Stomach (tissue), 9 donors: ENCODE measurements around the gene ZNF652. TPM values are rescaled to one million over a fixed set of nuclear protein-coding genes. Genes with fewer than 3 reads are reported as not detected.
"Not testable (repeated sequence)": the region's sequence is repeated elsewhere in the genome, so short reads cannot be mapped to it uniquely, and the experiment has no call there.

Experiments
- DNase-seq, 2 donors: peaks; one replicate each; pipeline versions ENCODE4 v3.0.0 to v3.0.0-alpha.2; 2013 to 2019
- H3K27ac ChIP-seq, 5 donors: fragments of 200-600 bp in 4 of 5; sonication (generic) in 4 of 5; one replicate each; pipeline ENCODE4 v1.5.1; 2013 to 2019; ENCODE audit warnings: mild to moderate bottlenecking in 1 of 5, moderate library complexity in 1 of 5
- H3K27me3 ChIP-seq, 3 donors: fragments of 200-600 bp; sonication (generic); one replicate each; pipeline ENCODE4 v1.5.1; 2017 to 2019; ENCODE audit warnings: mixed run types in 1 of 3
- H3K36me3 ChIP-seq, 4 donors: fragments of 200-600 bp; sonication (generic); 1 replicate in 3 of 4; 2 replicates in 1 of 4; pipeline ENCODE4 v1.5.1; 2016 to 2019
- H3K4me1 ChIP-seq, 4 donors: fragments of 200-600 bp; sonication (generic); one replicate each; pipeline ENCODE4 v1.5.1; 2016 to 2019
- H3K4me3 ChIP-seq, 4 donors: fragments of 200-600 bp; sonication (generic) in 3 of 4; one replicate each; pipeline ENCODE4 v1.5.1; 2016 to 2019; ENCODE audit warnings: mild to moderate bottlenecking in 1 of 4
- H3K9me3 ChIP-seq, 4 donors: fragments of 200-600 bp; sonication (generic); one replicate each; pipeline ENCODE4 v1.5.1; 2016 to 2019
- EP300 ChIP-seq: sonication (generic); formaldehyde crosslinking; IDR thresholded peaks from one replicate; pipeline ENCODE4 v1.6.1; 2017; ENCODE audit warnings: antibody characterized with exemption
- POLR2A ChIP-seq, 4 donors: fragments of 450-650 bp; IDR thresholded peaks; one replicate each; pipeline ENCODE4 v1.6.1; 2016; ENCODE audit warnings: antibody characterized with exemption in 4 of 4, control low read depth in 2 of 4, mild to moderate bottlenecking in 1 of 4, moderate library complexity in 1 of 4
- POLR2AphosphoS5 ChIP-seq, 3 donors: sonication (generic); formaldehyde crosslinking; IDR thresholded peaks; one replicate each; pipeline ENCODE4 v1.6.1; 2016; ENCODE audit warnings: antibody characterized with exemption in 3 of 3
- WGBS, 5 donors: extraction: QIAGEN DNeasy Blood & Tissue Kit in 3 of 5; methylation state at CpG; one replicate each; pipeline versions ENCODE4 v1.1.5 to v1.1.7; 2013 to 2018; 5-methylcytosine and 5-hydroxymethylcytosine counted together
- intact Hi-C: fragments of 100-400 bp; cut with DNase I; formaldehyde crosslinking; loops from one replicate; pipeline ENCODE4 v1.15.1; 2023; ENCODE audit warnings: low total_unique reads
- polyA plus RNA-seq, 3 donors: library from polyadenylated mRNA; stranded (reverse); fragments of 200-250 nt; gene quantifications; one replicate each; pipeline ENCODE4 v1.2.3, GENCODE V29; 2013
- total RNA-seq, 5 donors: library from RNA; depleted of rRNA; stranded (reverse); fragments of >200 nt; gene quantifications; one replicate each; pipeline versions ENCODE4 v1.1.0 to v1.2.3, GENCODE V29; 2014 to 2016
- TF ChIP-seq, protein P1 (sequence below), 7 experiments: fragments of 450-650 bp in 4 of 7; fragments of 200-600 bp in 3 of 7; sonication (generic) in 3 of 7; IDR thresholded peaks; one replicate each; pipeline ENCODE4 v1.5.1; 2016 to 2019; ENCODE audit warnings: antibody characterized with exemption in 7 of 7, control low read depth in 2 of 7, mild to moderate bottlenecking in 1 of 7
- donor health status: healthy with polysubstance abuse.
- donor health status: Bipolar disorder and iron deficiency.
- donor health status: healthy.

ZNF652 gene
- total and polyA plus RNA-seq, 8 donors, result 16.4 to 89.3 (median 32.6) TPM

DNA sequence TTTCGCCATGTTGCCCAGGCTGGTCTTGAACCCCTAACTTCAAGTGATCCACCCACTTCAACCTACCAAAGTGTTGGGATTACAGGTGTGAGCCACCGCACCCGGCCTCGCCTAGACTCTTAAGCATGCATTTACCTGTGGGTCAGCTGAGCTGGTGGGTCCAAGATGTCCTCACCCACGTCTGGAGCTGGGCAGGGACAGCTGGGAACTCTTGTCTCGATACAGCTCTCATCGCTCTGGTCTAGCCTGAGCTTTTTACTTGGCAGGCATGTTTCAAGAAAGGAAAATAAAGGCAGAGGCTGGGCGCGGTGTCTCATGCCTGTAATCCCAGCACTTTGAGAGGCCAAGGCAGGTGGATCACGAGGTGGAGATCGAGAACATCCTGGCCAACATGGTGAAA, 74.6 kb downstream of the ZNF652 start:
- Histone ChIP-seq H3K4me3 (no peak overlapping the region), H3K4me1 (no peaks in the 10 kb centered on the region), H3K36me3 (peaks cover 0 to 22% (median 18%) of the 10 kb centered on the region in 4 donors), H3K27ac (no peak overlapping the region), H3K27me3 (no peaks in the 10 kb centered on the region), H3K9me3 (no peaks in the 10 kb centered on the region)
- WGBS, 5 donors, result 92 to 97% (median 94%) methylated on average over 11 of the region's 11 CpGs
- intact Hi-C loops, result no loop called here
- TF ChIP-seq POLR2AphosphoS5 (IDR thresholded peaks at IDR 0.05) (no peak), EP300 (no peak), POLR2A (IDR thresholded peaks at IDR 0.05) (no peak)
- TF ChIP-seq, protein P1, sequence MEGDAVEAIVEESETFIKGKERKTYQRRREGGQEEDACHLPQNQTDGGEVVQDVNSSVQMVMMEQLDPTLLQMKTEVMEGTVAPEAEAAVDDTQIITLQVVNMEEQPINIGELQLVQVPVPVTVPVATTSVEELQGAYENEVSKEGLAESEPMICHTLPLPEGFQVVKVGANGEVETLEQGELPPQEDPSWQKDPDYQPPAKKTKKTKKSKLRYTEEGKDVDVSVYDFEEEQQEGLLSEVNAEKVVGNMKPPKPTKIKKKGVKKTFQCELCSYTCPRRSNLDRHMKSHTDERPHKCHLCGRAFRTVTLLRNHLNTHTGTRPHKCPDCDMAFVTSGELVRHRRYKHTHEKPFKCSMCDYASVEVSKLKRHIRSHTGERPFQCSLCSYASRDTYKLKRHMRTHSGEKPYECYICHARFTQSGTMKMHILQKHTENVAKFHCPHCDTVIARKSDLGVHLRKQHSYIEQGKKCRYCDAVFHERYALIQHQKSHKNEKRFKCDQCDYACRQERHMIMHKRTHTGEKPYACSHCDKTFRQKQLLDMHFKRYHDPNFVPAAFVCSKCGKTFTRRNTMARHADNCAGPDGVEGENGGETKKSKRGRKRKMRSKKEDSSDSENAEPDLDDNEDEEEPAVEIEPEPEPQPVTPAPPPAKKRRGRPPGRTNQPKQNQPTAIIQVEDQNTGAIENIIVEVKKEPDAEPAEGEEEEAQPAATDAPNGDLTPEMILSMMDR (IDR thresholded peaks at IDR 0.05), result no peak
- DNase-seq, result no peak

DNA sequence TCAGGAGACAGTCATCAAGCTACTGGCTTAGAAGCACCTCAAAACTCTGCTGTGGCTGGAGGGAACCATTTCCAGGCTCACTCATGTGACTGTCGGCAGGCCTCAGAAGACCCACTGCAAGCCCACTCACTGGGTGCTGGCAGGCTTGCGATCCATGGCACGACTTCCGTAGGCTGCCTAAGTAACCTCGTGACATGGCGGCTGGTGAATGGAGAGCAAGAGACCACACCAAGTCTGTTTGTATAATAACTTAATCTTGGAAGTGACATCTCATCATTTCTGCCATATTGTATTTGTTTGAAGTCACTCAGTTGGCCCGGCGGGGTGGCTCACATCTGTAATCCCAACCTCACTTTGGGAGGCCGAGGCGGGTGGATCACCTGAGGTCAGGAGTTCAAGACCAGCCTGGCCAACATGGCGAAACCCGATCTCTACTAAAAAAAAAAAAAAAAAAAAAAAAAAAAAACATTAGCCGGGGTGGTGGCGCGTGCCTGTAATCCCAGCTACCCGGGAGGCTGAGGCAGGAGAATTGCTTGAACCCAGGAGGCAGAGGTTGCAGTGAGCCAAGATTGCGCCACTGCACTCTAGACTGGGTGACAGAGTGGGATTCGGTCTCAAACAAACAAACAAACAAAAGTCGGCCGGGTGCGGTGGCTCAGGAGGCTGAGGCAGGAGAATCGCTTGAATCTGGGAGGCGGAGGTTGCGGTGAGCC, 75.6 kb downstream of the ZNF652 start:
- H3K36me3 ChIP-seq, result peaks cover 0 to 17% (median 13%) of the 10 kb centered on the region in 4 donors
- H3K4me3 ChIP-seq, DNase-seq, H3K27me3 ChIP-seq, H3K4me1 ChIP-seq, intact Hi-C loops, H3K27ac ChIP-seq, H3K9me3 ChIP-seq: not testable (repeated sequence)
- WGBS, 5 donors, result 88 to 95% (median 94%) methylated on average over 21 to 24 of the region's 24 CpGs

DNA sequence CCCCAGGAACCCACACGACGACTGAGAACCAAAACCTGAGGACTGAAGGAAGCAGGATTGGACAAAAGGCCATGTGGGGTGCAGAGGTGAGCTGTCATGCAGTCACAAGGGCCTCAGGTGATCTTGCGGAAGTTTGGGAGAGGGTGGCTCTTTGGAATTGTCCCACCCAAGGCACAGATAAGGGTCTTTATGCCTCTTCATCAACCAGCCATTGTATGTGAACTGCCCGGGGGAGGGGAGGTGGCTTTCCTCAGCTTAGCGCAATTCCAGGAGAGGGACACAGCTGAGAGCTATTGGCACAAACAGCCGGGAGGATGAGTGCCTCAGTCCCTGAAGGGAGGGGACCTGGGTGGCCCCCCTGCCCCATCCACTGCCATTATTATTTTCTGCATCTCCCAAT, 76.3 kb downstream of the ZNF652 start:
- no peak for DNase-seq
- Histone ChIP-seq H3K27me3 (no peaks in the 10 kb centered on the region), H3K9me3 (no peaks in the 10 kb centered on the region), H3K4me1 (no peaks in the 10 kb centered on the region), H3K4me3 (no peak overlapping the region), H3K27ac (no peak overlapping the region), H3K36me3 (peaks cover 0 to 10% (median 7%) of the 10 kb centered on the region in 4 donors)
- 70 to 79% (median 71%) methylated on average over 6 of the region's 6 CpGs for WGBS, 5 donors
- intact Hi-C loops, result no loop called here
- TF ChIP-seq EP300 (no peak), POLR2A (IDR thresholded peaks at IDR 0.05) (no peak), POLR2AphosphoS5 (IDR thresholded peaks at IDR 0.05) (no peak)
- TF ChIP-seq, protein P1 (IDR thresholded peaks at IDR 0.05), result no peak

DNA sequence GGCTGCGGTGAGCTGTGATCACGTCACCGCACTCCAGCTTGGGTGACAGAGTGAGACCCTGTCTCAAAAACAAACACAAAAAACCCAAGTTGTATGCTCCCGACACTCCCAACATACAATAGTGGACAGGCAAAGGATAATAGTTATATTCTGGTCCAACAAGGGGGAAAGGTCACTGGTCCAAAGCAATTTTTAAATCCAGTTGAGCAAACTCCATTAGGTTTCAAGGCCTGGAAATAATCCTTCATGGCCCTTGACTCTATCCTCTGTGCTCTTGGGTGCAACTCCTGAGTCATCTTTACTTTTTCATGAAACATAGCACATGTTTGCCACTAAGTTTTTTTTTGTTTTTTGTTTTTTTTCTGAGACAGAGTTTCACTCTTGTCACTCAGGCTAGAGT, 81.1 kb downstream of the ZNF652 start:
- Histone ChIP-seq H3K27me3 (no peaks in the 10 kb centered on the region), H3K4me1 (no peaks in the 10 kb centered on the region), H3K36me3 (no peaks in the 10 kb centered on the region), H3K9me3 (no peaks in the 10 kb centered on the region), H3K4me3 (no peak overlapping the region), H3K27ac (no peak overlapping the region)
- intact Hi-C loops, result no loop called here
- no peak for TF ChIP-seq POLR2AphosphoS5 (IDR thresholded peaks at IDR 0.05)
- no peak for DNase-seq
- WGBS, 5 donors, result 74 to 98% (median 95%) methylated on average over 4 of the region's 4 CpGs

DNA sequence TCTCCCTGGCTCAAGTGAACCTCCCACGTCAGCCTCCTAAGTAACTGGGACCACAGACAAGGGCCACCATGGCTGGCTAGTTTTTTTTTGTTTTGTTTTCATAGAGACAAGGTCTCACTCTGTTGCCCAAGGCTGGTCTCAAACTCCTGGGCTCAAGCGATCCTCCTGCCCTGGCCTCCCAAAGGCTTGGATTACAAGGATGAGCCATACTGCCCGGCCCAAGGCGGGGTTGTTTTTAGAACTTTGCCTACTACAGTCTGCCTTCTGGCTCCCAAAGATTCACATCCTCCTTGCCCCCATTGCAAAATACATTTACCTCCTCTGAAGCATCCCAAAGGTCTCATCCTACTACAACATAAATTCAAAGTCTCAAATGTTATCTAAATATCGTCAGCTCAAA, 82.0 kb downstream of the ZNF652 start:
- no peak overlapping the region for H3K27ac ChIP-seq
- no peak for DNase-seq
- H3K4me1 ChIP-seq, result no peaks in the 10 kb centered on the region
- H3K9me3 ChIP-seq, result no peaks in the 10 kb centered on the region
- WGBS, 5 donors, result 77 to 95% (median 88%) methylated on average over 5 of the region's 5 CpGs
- no peak for TF ChIP-seq EP300
- TF ChIP-seq POLR2AphosphoS5 (IDR thresholded peaks at IDR 0.05), result no peak
- TF ChIP-seq, protein P1 (IDR thresholded peaks at IDR 0.05), result no peak
- TF ChIP-seq POLR2A (IDR thresholded peaks at IDR 0.05), result no peak
- no peaks in the 10 kb centered on the region for H3K27me3 ChIP-seq
- no peak overlapping the region for H3K4me3 ChIP-seq
- no peaks in the 10 kb centered on the region for H3K36me3 ChIP-seq
- intact Hi-C loops, result no loop called here

DNA sequence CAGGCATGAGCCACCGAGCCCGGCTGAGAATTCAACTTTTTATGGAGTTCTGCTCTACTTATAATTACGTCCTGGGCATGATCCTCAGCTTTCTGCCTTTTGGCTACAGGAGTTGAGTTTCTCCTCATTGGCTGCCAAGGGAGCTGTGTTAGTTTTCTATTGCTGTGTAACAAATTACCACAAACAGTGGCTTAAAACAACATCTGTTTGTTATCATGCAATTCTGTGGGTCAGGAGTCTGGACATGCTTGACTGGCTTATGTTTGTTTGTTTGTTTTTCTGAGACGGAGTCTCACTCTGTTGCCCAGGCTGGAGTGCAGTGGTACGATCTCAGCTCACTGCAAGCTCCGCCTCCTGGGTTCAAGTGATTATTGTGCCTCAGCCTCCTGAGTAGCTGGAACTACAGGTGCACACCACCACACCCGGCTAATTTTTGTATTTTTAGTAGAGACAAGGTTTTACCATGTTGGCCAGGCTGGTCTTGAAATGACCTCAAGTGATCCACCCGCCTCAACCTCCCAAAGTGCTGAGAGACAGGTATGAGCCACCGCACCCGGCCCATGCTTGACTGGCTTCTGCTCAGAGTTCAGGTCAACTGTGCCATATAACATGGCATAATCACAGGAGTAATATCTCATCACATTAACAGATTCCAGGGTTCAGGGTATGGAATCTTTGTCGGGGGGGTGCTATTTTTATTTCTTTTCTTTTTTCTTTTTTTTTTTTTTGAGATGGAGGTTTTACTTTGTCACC, 82.6 kb downstream of the ZNF652 start:
- intact Hi-C loops, H3K4me3 ChIP-seq, H3K9me3 ChIP-seq, H3K27ac ChIP-seq, H3K36me3 ChIP-seq, DNase-seq, H3K27me3 ChIP-seq, H3K4me1 ChIP-seq: not testable (repeated sequence)
- WGBS, 5 donors, result 82 to 90% (median 89%) methylated on average over 11 of the region's 11 CpGs
